A549 (cell line): Measurements from ENCODE around the gene HIF1A.

Experiments used
- BHLHE40 ChIP-seq: IDR thresholded peaks from 2 replicates; pipeline ENCODE4 v1.6.1; 2012; ENCODE audit warnings: low read depth, low read length, inconsistent platforms
- CBX8 ChIP-seq: fragments of 200-600 bp; sonication (generic); IDR thresholded peaks from 2 replicates; pipeline ENCODE4 v1.6.1; 2016
- CEBPB ChIP-seq, 2 experiments: fragments of >200 bp in 1 of 2; sonication (Bioruptor Twin) in 1 of 2; formaldehyde crosslinking in 1 of 2; IDR thresholded peaks; 2 replicates each; pipeline ENCODE4 v1.6.1; 2012 to 2016
- CTCF ChIP-seq: fragments of >200 bp; sonication (Bioruptor Twin); formaldehyde crosslinking; IDR thresholded peaks from 3 replicates; pipeline ENCODE4 v1.5.1; 2016
- EHMT2 ChIP-seq: fragments of 200-600 bp; sonication (generic); IDR thresholded peaks from 2 replicates; pipeline ENCODE4 v1.6.1; 2016; ENCODE audit warnings: antibody characterized with exemption, low read depth, mild to moderate bottlenecking, moderate library complexity
- NPAS2 ChIP-seq: fragments of 250-450 bp; sonication (Bioruptor Pico); IDR thresholded peaks from 2 replicates; pipeline ENCODE4 v1.8.0; 2022; ENCODE audit warnings: mild to moderate bottlenecking, moderate library complexity, borderline replicate concordance
- POLR2A ChIP-seq: IDR thresholded peaks from 2 replicates; pipeline ENCODE4 v1.6.1; 2012; ENCODE audit warnings: mild to moderate bottlenecking, low read length
- REST ChIP-seq: fragments of 200-600 bp; sonication (generic); IDR thresholded peaks from 2 replicates; pipeline ENCODE4 v1.6.1; 2016; ENCODE audit warnings: antibody characterized with exemption, mild to moderate bottlenecking, moderate library complexity
- RFX5 ChIP-seq: fragments of 450-650 bp; IDR thresholded peaks from 2 replicates; pipeline ENCODE4 v1.7.1; 2014; ENCODE audit warnings: antibody characterized with exemption, mild to moderate bottlenecking, moderate library complexity
- RNF2 ChIP-seq: fragments of 200-600 bp; sonication (generic); IDR thresholded peaks from 2 replicates; pipeline ENCODE4 v1.6.1; 2016; ENCODE audit warnings: low read depth, mild to moderate bottlenecking, antibody characterized with exemption, moderate library complexity, borderline replicate concordance
- SREBF2 ChIP-seq: fragments of 450-650 bp; IDR thresholded peaks from 2 replicates; pipeline ENCODE4 v1.6.1; 2014; ENCODE audit warnings: mild to moderate bottlenecking, moderate library complexity
- ZC3H11A ChIP-seq: fragments of 450-650 bp; IDR thresholded peaks from 2 replicates; pipeline ENCODE4 v1.6.1; 2014; ENCODE audit warnings: antibody characterized with exemption, mild to moderate bottlenecking
- ZFP36 ChIP-seq: fragments of 450-650 bp; IDR thresholded peaks from 2 replicates; pipeline ENCODE4 v1.6.1; 2014; ENCODE audit warnings: borderline replicate concordance; ENCODE audit not compliant: partially characterized antibody
- TF ChIP-seq, protein P1 (sequence below): IDR thresholded peaks from 2 replicates; pipeline ENCODE4 v1.6.1; 2012

- TF ChIP-seq, protein P1, sequence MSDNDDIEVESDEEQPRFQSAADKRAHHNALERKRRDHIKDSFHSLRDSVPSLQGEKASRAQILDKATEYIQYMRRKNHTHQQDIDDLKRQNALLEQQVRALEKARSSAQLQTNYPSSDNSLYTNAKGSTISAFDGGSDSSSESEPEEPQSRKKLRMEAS: no peak
- TF ChIP-seq CTCF: no peak
- no peak for TF ChIP-seq POLR2A
- TF ChIP-seq REST: no peak
- TF ChIP-seq RFX5: no peak
- TF ChIP-seq BHLHE40: no peak
- TF ChIP-seq ZC3H11A: no peak
- TF ChIP-seq NPAS2: no peak
- no peak for TF ChIP-seq RNF2
- TF ChIP-seq EHMT2: no peak
- no peak for TF ChIP-seq SREBF2
- TF ChIP-seq CEBPB (IDR thresholded peaks at IDR 0.05): no peak
- TF ChIP-seq CBX8: no peak
- TF ChIP-seq ZFP36: no peak
These were observed 28.8 kb downstream of the HIF1A start for GRCh38 chr14:61724133-61724532.
